Ramos (cell line): ENCODE results near the gene PSMA7.

Experiments
- in situ Hi-C: fragments of 300-500 bp; cut with MboI; formaldehyde crosslinking; loops from one replicate; pipeline ENCODE4 v1.14.3; 2022; ENCODE audit warnings: low sequenced_read_pairs; ENCODE audit not compliant: unreplicated experiment

The PSMA7 gene

GRCh38 chr20:62141043-62141396 lies 2.2 kb downstream of the PSMA7 start:
- in situ Hi-C loops: loop anchor here (5.0 kb wide), 1 partner anchor 129 kb away; no protein-coding TSS in a partner anchor

- in situ Hi-C loops: loop anchor here (5.0 kb wide), 1 partner anchor 127 kb away; no protein-coding TSS in a partner anchor
Observed at GRCh38 chr20:62139636-62140035, 3.6 kb downstream of the PSMA7 start.

GRCh38 chr20:62138912-62139311 lies 4.3 kb downstream of the PSMA7 start:
- in situ Hi-C loops: no loop called here

GRCh38 chr20:62138204-62138543 lies 5.0 kb downstream of the PSMA7 start:
- in situ Hi-C loops: no loop called here

GRCh38 chr20:62137478-62138203 lies 5.6 kb downstream of the PSMA7 start:
- in situ Hi-C loops: no loop called here

GRCh38 chr20:62137092-62137384 lies 6.2 kb downstream of the PSMA7 start:
- in situ Hi-C loops: no loop called here

DNA sequence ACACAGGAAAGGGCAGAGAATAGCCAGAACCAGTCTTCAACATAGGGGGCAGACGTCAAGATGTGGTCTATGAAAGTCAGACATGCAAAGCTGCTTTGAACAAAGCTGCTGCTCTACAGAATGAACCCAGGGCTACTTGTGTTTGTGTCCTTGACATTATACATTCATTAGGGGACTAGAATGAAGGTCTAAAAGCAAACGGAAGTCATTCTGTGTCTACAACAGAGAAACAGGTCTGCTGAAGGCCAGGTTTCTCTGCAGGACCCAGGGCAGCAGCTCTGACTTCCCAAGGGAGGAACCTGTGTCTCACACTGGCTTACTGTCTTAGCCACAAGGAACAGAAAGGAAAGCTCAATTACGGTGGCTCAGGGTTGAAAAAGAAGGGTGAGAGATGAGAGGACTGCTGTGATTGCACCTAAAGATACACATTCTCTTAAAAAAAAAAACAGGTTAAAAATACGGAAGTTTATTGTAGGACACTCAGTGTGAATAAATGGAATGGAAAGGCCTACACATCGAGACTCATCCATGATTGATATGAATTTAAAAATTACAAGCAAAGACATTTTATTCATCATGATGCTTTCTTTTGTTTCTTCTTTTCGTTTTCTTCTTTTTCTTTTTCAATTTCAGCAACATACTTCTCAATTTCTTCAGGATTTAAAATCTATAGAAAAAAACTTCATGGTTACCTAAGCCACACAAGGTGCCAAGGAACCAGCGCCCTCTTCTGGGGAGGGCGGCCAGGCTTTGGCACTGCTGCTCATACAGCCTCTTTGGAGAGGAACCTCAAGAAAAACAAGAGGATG lies 6.7 kb downstream of the PSMA7 start:
- in situ Hi-C loops: no loop called here

DNA sequence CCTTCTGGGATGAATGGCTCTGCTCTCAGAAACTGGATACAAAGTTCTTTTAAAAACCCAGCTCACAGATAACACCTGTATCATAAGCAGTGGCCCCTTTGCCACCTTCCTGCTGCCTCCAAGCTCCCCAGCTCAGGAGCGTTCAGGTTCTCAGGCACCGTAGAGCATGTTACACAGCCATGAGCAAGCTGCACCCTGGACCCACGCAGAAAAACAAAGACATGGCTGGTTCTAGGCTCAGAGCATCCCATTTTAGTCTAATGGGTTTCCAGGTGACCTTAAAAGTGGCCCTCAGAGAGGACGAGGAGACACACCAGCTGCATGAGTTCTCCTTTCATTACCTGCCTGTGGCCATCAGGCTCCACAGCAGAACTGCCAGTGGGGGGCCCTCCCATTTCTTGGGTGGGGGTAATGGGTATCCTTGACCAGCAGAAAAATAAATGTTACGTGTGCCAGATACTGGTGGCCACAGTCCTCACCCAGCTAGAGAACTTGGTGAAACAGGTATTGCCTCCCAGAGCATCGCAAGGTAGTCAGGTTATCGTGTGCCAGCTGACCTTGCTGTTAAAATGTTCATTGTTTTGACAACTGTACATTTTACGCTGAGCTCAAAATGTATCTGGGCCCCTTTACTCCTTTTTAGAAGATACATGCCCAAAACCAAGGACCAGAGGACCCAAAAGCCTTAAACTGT lies 7.5 kb downstream of the PSMA7 start:
- in situ Hi-C loops: no loop called here

GRCh38 chr20:62134735-62135231 lies 8.4 kb downstream of the PSMA7 start:
- in situ Hi-C loops: no loop called here

DNA sequence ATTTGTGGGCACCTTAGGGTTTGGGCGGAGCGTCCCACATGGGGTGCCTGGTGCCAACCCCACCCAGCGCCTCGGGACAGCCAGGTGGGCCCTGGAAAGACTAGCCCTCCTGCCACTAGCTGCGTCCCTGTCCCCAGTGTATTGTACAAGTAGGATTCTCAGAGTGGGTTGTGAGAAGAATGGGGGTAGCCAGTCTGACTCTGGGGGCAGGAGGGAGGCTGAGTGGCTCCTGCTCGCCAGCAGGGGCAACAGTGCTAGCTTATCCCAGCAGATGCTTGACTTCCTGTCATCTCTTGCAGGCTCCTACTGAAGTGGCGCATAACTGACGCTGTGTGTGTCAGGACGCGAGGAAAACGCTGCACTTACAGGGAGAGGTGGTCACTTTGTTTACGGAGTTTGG lies 9.3 kb downstream of the PSMA7 start:
- in situ Hi-C loops: no loop called here

GRCh38 chr20:62133051-62133845 lies 9.9 kb downstream of the PSMA7 start:
- in situ Hi-C loops: no loop called here

- in situ Hi-C loops: no loop called here
Observed at GRCh38 chr20:62132421-62132820, 10.8 kb downstream of the PSMA7 start.

DNA sequence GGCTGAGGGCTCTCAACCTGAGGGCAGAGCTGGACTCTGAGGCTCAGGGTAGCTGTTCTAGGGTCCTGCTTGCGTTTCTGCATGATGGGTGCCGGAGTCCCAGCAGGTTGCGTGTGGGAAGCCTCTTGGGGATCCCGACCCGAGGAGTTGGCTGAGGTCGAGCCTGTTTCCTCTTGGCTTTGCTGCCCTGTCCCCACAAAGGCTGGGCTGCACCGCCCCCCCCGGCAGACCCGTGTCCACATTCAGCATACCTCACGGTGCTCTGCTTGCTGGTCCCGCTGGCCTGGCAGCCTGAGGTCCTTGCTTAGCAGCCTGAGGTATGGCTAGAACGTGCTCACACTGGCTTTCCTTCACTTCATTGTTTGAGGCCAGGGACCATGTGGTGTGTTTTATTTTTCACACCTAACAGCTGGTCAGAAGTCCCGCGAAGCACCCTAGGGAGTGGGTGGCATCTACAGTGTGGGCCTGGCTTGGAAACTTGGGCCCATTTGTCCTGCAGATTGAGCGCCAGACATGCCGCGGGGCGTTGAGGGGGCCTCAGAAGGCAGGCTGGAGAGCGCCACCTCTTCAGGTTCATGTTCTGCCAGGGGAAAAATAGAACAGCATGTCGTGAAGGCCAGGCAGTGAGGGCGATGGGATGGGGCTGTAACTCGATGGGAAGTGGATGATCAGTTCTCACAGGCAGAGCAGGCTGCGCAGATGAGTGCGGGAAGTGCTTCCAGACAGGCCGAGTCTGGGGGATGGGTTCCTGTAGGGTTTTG lies 11.5 kb downstream of the PSMA7 start:
- in situ Hi-C loops: no loop called here

DNA sequence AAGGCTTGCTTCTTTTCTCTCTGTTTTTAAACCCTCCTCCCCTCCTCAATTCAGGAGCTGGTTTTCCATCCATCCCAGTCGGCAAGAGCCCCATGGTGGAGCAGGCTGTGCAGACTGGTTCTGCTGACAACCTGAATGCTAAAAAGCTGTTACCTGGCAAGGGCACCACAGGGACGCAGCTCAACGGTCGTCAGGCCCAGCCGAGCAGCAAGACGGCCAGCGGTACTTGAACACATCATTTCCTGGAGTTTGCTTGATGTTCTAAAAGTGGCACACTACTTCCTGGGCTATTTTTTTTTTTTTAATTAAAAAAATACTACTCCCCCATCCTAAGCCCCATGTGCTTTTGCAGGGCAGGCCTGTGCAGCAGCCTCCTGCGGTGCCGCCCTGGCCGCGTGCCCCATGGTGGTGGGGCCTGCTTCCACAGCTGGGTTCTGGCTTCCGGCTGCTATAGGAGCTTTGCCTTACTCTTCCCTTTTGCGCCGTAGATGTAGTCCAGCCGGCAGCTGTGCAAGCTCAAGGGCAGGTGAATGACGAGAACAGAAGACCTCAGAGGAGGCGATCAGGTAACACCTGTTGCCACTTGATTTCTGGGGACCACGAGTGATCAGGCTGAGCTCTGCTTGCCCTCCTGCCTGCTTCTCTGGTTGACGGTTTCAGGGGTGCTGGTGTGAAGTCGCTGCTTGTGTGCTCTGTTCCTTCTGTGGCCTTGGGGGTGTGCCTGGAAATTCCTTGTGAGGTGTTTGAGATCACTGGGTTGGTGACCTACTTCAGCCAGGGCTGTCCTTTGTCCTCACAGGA lies 13.3 kb downstream of the PSMA7 start:
- in situ Hi-C loops: no loop called here

DNA sequence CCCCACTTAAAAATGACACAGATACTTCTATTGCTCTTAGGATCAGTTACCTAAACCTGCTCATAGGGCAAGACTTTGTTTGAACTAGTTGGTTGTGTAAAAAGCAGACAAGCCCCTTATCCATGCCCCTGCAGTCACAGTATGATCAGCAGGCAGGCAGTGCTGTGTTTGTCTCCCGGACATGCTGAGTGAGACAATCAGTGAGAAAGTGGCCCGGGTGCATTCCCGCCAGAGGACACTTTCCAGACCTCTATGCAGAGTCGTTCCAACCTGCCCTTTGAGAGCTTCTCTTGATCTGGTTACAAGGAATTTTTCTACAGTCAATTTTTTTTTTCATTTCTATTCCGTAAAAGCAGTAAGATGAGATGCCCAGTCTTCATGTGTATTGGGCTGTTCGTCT lies 14.7 kb downstream of the PSMA7 start:
- in situ Hi-C loops: no loop called here

DNA sequence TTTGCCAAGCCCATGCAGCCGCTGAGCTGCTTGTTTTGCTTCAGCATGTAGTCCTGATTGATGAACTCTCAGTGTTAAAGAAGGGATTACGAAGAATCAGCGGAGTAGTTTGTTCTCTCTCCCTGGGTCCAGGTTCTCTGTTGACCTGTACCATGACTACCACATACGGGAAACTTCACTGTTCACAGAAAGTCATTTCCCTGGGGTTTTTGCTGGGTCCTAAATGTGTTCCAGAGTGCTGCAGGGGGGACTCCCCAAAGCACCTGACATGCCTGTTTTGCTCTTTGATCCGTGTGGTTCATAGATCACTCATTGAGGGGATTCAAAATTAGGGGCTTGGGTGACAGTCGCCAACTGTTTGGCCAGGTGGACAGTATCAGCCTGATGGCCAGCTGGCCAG lies 15.4 kb downstream of the PSMA7 start:
- in situ Hi-C loops: no loop called here

DNA sequence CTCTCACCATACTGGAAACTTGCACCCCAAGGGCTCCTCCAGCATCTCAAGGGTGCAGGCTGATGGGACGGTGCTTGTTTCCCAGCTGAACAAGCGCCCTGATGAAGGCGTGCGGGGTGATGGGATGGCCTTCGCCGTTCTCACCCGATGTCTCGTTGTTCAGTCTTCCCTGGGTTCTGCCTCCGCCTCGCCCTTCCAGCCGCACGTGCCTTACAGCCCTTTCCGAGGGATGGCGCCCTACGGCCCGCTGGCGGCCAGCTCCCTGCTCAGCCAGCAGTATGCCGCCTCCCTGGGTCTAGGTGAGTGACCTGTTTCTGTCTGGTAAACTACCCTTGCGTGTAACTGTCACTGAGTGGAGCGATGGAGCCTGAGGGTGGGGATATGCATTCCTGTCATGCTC lies 17.1 kb downstream of the PSMA7 start:
- in situ Hi-C loops: no loop called here

GRCh38 chr20:62123450-62124118 lies 19.6 kb downstream of the PSMA7 start:
- in situ Hi-C loops: no loop called here
